ENCODE results near the gene SLC6A11. TPM values are rescaled to one million over a fixed set of nuclear protein-coding genes. Genes with fewer than 3 reads are reported as not detected.

Gene SLC6A11
- total and polyA plus RNA-seq, 9 of the 15 experiments (the other 6 are each of a cell fraction or from before 2014, with no cell fraction given) = 0.04 TPM; not detected in 8

DNA sequence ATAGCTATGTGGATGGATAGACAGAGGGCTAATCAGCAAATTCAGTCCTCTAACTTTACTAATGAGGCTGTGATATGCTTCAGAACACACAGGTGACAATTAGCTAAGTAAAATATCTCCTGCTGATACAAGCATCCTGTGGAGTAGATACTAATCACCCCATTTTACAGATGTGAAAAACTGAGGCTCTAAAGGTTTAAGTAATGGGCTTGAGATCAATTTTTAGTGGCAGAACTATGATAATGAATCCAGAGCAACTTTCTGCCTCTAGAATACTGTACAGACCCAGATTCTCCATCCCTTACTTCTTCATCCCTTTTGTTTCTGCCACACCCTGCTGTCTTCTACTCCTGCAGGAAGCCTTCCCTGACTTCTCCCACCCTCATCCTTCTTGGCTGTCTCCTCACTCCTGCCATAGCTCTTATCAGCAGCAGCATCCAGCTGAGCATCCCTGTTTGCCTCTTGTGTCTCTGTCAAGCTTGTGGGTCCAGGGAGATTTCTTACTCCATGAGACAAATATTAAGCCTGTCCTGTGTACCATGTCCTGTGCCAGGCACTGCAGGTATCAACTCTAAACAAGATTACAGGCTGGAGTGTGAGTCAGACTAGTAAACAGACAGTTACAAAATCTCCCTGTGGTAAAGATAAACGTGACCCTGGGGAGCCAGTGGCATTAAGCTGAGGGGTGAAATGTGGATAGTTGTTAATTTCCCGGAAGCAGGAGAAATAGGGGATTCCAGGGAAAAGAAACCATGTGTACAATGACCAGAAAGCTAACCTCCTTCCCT lies 39.2 kb downstream of the SLC6A11 start:
- peaks cover 4% of the 10 kb centered on the region; the same call in 1 of the 2 replicates for H4K20me1 ChIP-seq (replicated peaks; ENCODE audit: control insufficient read depth, insufficient read depth, low read length)
- no peak overlapping the region for H3K27ac ChIP-seq (ENCODE audit: extremely low read depth, low read depth, low read length)
- H3K27me3 ChIP-seq (ENCODE audit: control insufficient read depth in 2 of 2, insufficient read depth in 2 of 2, low read length in 2 of 2) = peaks cover 5 to 29% of the 10 kb centered on the region in 2 experiments; a peak in 4 of 5 replicates
- H3K9me1 ChIP-seq (ENCODE audit: control insufficient read depth, insufficient read depth, low read length) = no peaks in the 10 kb centered on the region
- no peaks in the 10 kb centered on the region for H3K36me3 ChIP-seq (ENCODE audit: control insufficient read depth, insufficient read depth, low read length)
- no peaks in the 10 kb centered on the region for H3K79me2 ChIP-seq (ENCODE audit: control insufficient read depth, insufficient read depth, low read length)
- CTCF ChIA-PET (ENCODE audit: low intra/inter-chr PET ratio) = no interaction called here
- DNase-seq (ENCODE audit: extremely low read depth in 1 of 4, low spot score in 3 of 4) = no peak
- POLR2A ChIA-PET = interaction anchor here (0.7 kb wide), 1 partner anchor 835 kb away, joined by 3 read pairs; no protein-coding TSS in a partner anchor
- no peak overlapping the region for H3K9ac ChIP-seq (ENCODE audit: insufficient read depth in 1 of 2, low read depth in 2 of 2, low read length in 2 of 2)
- TF ChIP-seq RBM25 (IDR thresholded peaks at IDR 0.05; ENCODE audit: low read depth, low read length, severe bottlenecking) = peak; percentile 68
- no peak for TF ChIP-seq MYBL2 (IDR thresholded peaks at IDR 0.05; ENCODE audit: low read depth)
- no peak for TF ChIP-seq MYBL2 (CRISPR knock-in tag; IDR thresholded peaks at IDR 0.05; ENCODE audit: borderline replicate concordance)
- in situ Hi-C loops (cut with MboI) (no loop called here), intact Hi-C loops (cut with micrococcal nuclease) (no loop called here)
- FAIRE-seq = no peak
- no peaks in the 10 kb centered on the region for H3K4me1 ChIP-seq (replicated peaks in 1 of 2; ENCODE audit: control insufficient read depth in 2 of 2, insufficient read depth in 2 of 2, low read length in 2 of 2)
- H2AFZ ChIP-seq (ENCODE audit: low read depth, low read length) = no peak overlapping the region
- ATAC-seq = no peak
- H3K4me3 ChIP-seq = no peak overlapping the region
- WGBS (ENCODE audit: insufficient coverage, low coverage, missing lambda C conversion rate) = 0% methylated on average over 2 of the region's 2 CpGs
- no peak overlapping the region for H3K4me2 ChIP-seq (ENCODE audit: insufficient read depth, low read length)
- no peaks in the 10 kb centered on the region for H3K9me3 ChIP-seq (replicated peaks; ENCODE audit: control insufficient read depth, insufficient read depth, low read depth, low read length)
- no TSS peak for BruUV-seq (replicated peaks)

Measured in K562 (cell line).